B cell (primary cell): Measurements from ENCODE around the gene LDLRAD3. TPM values are rescaled to one million over a fixed set of nuclear protein-coding genes. Genes with fewer than 3 reads are reported as not detected.

Experiments
- ATAC-seq: fragments of 200-7000 bp; cut with Tn5 transposase; one replicate; pipeline ENCODE4 v1.10.0; 2021; ENCODE audit warnings: low read depth, mild to moderate bottlenecking, moderate number of reproducible peaks, moderate library complexity
- CTCF ChIA-PET: fragments of 350-600 bp; sonication (Branson Sonifier 250); formaldehyde crosslinking; loops from one replicate; lab custom pipeline; 2021; ENCODE audit warnings: antibody characterized with exemption, inconsistent platforms; lab: Charles Lee
- POLR2A ChIA-PET: fragments of 350-600 bp; sonication (Branson Sonifier 250); formaldehyde crosslinking; loops from one replicate; lab custom pipeline; 2021; ENCODE audit warnings: antibody characterized with exemption; lab: Charles Lee
- DNase-seq: peaks from one replicate; pipeline ENCODE4 v3.0.0; 2013
- H2AFZ ChIP-seq: 2 replicates; pipeline ENCODE4 v1.6.1; 2012; ENCODE audit warnings: mild to moderate bottlenecking, low read depth, low read length; ENCODE audit not compliant: insufficient read depth, poor library complexity, severe bottlenecking
- H3K27ac ChIP-seq, 2 donors: 1 replicate in 1 of 2; 2 replicates in 1 of 2; pipeline ENCODE4 v1.5.1; 2012 to 2013; ENCODE audit warnings: low read length in 2 of 2, mild to moderate bottlenecking in 2 of 2, moderate library complexity in 1 of 2
- H3K27me3 ChIP-seq, 4 experiments: fragments of 200-600 bp in 1 of 4; sonication (generic) in 1 of 4; replicated peaks in 1 of 4; 1 replicate in 2 of 4; 2 replicates in 2 of 4; pipeline versions ENCODE4 v1.6.1 to v1.7.0; 2013 to 2016; ENCODE audit warnings: low read length in 3 of 4, mild to moderate bottlenecking in 2 of 4, mixed read lengths in 1 of 4, moderate library complexity in 1 of 4; ENCODE audit not compliant: insufficient read depth in 4 of 4, control insufficient read depth in 3 of 4; ENCODE audit errors: control extremely low read depth in 1 of 4
- H3K36me3 ChIP-seq, 2 experiments: replicated peaks in 1 of 2; 1 replicate in 1 of 2; 2 replicates in 1 of 2; pipeline versions ENCODE4 v1.6.1 to v1.7.1; 2013; ENCODE audit warnings: low read length in 1 of 2; ENCODE audit not compliant: insufficient read depth in 2 of 2, control insufficient read depth in 1 of 2; ENCODE audit errors: control extremely low read depth in 1 of 2, extremely low read depth in 1 of 2
- H3K4me1 ChIP-seq, 2 donors: fragments of 200-600 bp in 1 of 2; sonication (generic) in 1 of 2; 1 replicate in 1 of 2; 2 replicates in 1 of 2; pipeline versions ENCODE4 v1.5.1 to v1.6.1; 2013 to 2017; ENCODE audit warnings: low read length in 2 of 2; ENCODE audit not compliant: control insufficient read depth in 2 of 2, insufficient read depth in 2 of 2
- H3K4me2 ChIP-seq: replicated peaks from 2 replicates; pipeline ENCODE3; 2012; ENCODE audit warnings: mild to moderate bottlenecking, low read depth, low read length; ENCODE audit not compliant: poor library complexity, severe bottlenecking
- H3K4me3 ChIP-seq, 5 experiments: fragments of 200-600 bp in 1 of 5; sonication (generic) in 1 of 5; 1 replicate in 3 of 5; 2 replicates in 2 of 5; pipeline versions ENCODE4 v1.5.1 to v1.7.0; 2011 to 2016; ENCODE audit warnings: low read length in 4 of 5, mild to moderate bottlenecking in 4 of 5, low read depth in 2 of 5, control low read depth in 1 of 5, moderate library complexity in 1 of 5; ENCODE audit not compliant: insufficient read depth in 1 of 5; ENCODE audit errors: control extremely low read depth in 1 of 5, extremely low read depth in 1 of 5
- H3K79me2 ChIP-seq: fragments of 200-600 bp; sonication (generic); one replicate; pipeline ENCODE4 v1.6.0; 2016; ENCODE audit warnings: low read length; ENCODE audit not compliant: control insufficient read depth, insufficient read depth
- H3K9ac ChIP-seq: fragments of 200-600 bp; sonication (generic); 2 replicates; pipeline ENCODE4 v1.6.1; 2017; ENCODE audit warnings: mild to moderate bottlenecking, low read length, moderate library complexity
- H3K9me3 ChIP-seq, 3 donors: one replicate each; pipeline versions ENCODE4 v1.6.1 to v1.7.1; 2013; ENCODE audit warnings: low read length in 2 of 3; ENCODE audit not compliant: control insufficient read depth in 2 of 3, insufficient read depth in 1 of 3; ENCODE audit errors: control extremely low read depth in 1 of 3
- H4K20me1 ChIP-seq: 2 replicates; pipeline ENCODE4 v1.6.0; 2012; ENCODE audit warnings: mild to moderate bottlenecking, low read length; ENCODE audit not compliant: insufficient read depth, control insufficient read depth, poor library complexity, severe bottlenecking
- H3K27ac Mint-ChIP-seq: one replicate; pipeline ENCODE4 v1.8.0; 2021; ENCODE audit warnings: mixed read lengths
- H3K27me3 Mint-ChIP-seq: one replicate; pipeline ENCODE4 v1.8.0; 2021; ENCODE audit warnings: mixed read lengths
- H3K4me1 Mint-ChIP-seq: one replicate; pipeline ENCODE4 v1.8.0; 2021; ENCODE audit warnings: mixed read lengths
- H3K4me3 Mint-ChIP-seq: one replicate; pipeline ENCODE4 v1.8.0; 2021; ENCODE audit warnings: mixed read lengths
- H3K9me3 Mint-ChIP-seq: one replicate; pipeline ENCODE4 v1.8.0; 2022; ENCODE audit warnings: mixed read lengths; ENCODE audit not compliant: insufficient read depth
- EZH2 ChIP-seq: IDR thresholded peaks from 2 replicates; pipeline ENCODE4 v1.6.1; 2012; ENCODE audit warnings: borderline replicate concordance, low read depth, mild to moderate bottlenecking, moderate library complexity, low read length; ENCODE audit not compliant: insufficient read depth, poor library complexity, severe bottlenecking
- WGBS: methylation state at CpG from one replicate; pipeline ENCODE4 v1.1.5; 2013; ENCODE audit warnings: missing lambda C conversion rate; ENCODE audit not compliant: insufficient coverage; 5-methylcytosine and 5-hydroxymethylcytosine counted together
- intact Hi-C: fragments of 100-400 bp; cut with micrococcal nuclease; formaldehyde crosslinking; loops from one replicate; pipeline ENCODE4 v1.10.0; 2022
- polyA plus RNA-seq: library from polyadenylated mRNA; depleted of rRNA; stranded (reverse); fragments of >200 nt; gene quantifications from 2 replicates; pipeline ENCODE4 v1.2.3, GENCODE V29; 2012
- total RNA-seq, 2 donors: library from RNA; stranded (reverse); fragments of 120-200 nt in 1 of 2; gene quantifications; 1 replicate in 1 of 2; 2 replicates in 1 of 2; pipeline versions ENCODE4 v1.2.3 to v1.2.4, GENCODE V29; 2013 to 2022
- TF ChIP-seq, protein P1 (sequence below): fragments of 200-600 bp; IDR thresholded peaks from one replicate; pipeline ENCODE4 v1.8.0; 2022; ENCODE audit warnings: antibody characterized with exemption, mild to moderate bottlenecking

The LDLRAD3 gene
- total and polyA plus RNA-seq, 2 donors (not counting 1 experiment from before 2014, with no cell fraction given) = 0.01 TPM; not detected in 1

DNA sequence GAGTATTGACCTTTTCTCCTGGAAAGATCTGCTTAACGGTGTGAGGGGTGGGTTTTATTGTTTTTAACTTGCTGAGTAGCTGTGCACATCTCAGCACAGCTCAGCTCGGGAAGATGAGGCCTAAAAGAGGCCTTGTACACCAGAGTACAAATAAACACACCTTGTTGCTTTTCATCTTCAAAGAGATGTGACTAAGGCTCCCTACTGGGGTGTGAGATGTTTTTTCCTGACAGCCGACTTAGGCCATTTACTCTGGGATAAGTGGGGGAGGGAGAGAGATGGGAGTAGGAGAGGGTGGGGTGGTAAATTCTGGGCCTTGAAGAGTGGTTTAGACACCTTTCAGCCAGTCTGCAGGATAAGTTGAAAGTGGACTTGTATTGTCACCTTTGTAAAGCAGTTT lies 2.9 kb downstream of the LDLRAD3 start:
- no peak for DNase-seq
- H3K79me2 ChIP-seq = no peaks in the 10 kb centered on the region
- peaks cover 57% of the 10 kb centered on the region for H3K27me3 Mint-ChIP-seq
- H3K9ac ChIP-seq = no peak overlapping the region
- no peak overlapping the region for H3K27ac ChIP-seq
- H3K4me2 ChIP-seq = no peak overlapping the region
- H2AFZ ChIP-seq = no peak overlapping the region
- CTCF ChIA-PET = no interaction called here
- no peaks in the 10 kb centered on the region for H4K20me1 ChIP-seq
- intact Hi-C loops = no loop called here
- no peaks in the 10 kb centered on the region for H3K36me3 ChIP-seq
- peaks cover 10% of the 10 kb centered on the region for H3K4me1 Mint-ChIP-seq
- ATAC-seq = no peak
- H3K4me3 Mint-ChIP-seq = no peak overlapping the region
- no peaks in the 10 kb centered on the region for H3K9me3 ChIP-seq
- peaks cover 0 to 19% (median 11%) of the 10 kb centered on the region in 4 experiments for H3K27me3 ChIP-seq
- no peak overlapping the region for H3K4me3 ChIP-seq
- WGBS = 92% methylated on average over 1 of the region's 3 CpGs
- no peak for TF ChIP-seq EZH2
- POLR2A ChIA-PET = no interaction called here
- H3K4me1 ChIP-seq = peaks cover 6 to 12% of the 10 kb centered on the region in 2 donors
- no peaks in the 10 kb centered on the region for H3K9me3 Mint-ChIP-seq
- H3K27ac Mint-ChIP-seq = no peak overlapping the region

DNA sequence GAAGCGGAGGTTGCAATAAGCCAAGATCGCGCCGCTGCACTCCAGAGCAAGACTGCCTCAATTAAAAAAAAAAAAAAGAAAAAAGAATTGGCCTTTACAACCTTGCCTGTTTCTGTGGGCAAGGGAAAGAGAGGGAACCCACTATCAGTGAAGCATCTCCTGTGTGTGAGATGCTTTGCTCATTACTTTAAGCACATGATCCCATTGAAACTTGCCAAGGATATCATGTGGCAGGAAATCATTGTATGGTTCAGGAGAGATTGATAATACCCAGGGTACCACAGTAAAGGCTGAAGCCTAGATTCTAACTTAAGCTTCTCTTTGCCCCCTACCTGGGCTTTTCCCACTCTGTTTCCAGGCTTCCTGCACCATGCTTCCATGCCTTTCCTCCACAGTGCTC lies 3.6 kb downstream of the LDLRAD3 start:
- Histone ChIP-seq H3K4me1 (peaks cover 6 to 12% of the 10 kb centered on the region in 2 donors), H3K9me3 (no peaks in the 10 kb centered on the region), H4K20me1 (no peaks in the 10 kb centered on the region), H3K4me3 (no peak overlapping the region), H3K79me2 (no peaks in the 10 kb centered on the region), H3K27ac (no peak overlapping the region), H3K27me3 (peaks cover 0 to 14% (median 9%) of the 10 kb centered on the region in 4 experiments), H2AFZ (no peak overlapping the region), H3K9ac (no peak overlapping the region), H3K4me2 (no peak overlapping the region), H3K36me3 (no peaks in the 10 kb centered on the region)
- WGBS = 100% methylated on average over 1 of the region's 4 CpGs
- no peaks in the 10 kb centered on the region for H3K9me3 Mint-ChIP-seq
- no peak for TF ChIP-seq EZH2
- TF ChIP-seq, protein P1, sequence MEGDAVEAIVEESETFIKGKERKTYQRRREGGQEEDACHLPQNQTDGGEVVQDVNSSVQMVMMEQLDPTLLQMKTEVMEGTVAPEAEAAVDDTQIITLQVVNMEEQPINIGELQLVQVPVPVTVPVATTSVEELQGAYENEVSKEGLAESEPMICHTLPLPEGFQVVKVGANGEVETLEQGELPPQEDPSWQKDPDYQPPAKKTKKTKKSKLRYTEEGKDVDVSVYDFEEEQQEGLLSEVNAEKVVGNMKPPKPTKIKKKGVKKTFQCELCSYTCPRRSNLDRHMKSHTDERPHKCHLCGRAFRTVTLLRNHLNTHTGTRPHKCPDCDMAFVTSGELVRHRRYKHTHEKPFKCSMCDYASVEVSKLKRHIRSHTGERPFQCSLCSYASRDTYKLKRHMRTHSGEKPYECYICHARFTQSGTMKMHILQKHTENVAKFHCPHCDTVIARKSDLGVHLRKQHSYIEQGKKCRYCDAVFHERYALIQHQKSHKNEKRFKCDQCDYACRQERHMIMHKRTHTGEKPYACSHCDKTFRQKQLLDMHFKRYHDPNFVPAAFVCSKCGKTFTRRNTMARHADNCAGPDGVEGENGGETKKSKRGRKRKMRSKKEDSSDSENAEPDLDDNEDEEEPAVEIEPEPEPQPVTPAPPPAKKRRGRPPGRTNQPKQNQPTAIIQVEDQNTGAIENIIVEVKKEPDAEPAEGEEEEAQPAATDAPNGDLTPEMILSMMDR = no peak
- ATAC-seq (no peak), DNase-seq (no peak)
- H3K27me3 Mint-ChIP-seq = peaks cover 55% of the 10 kb centered on the region
- ChIA-PET POLR2A (no interaction called here), CTCF (no interaction called here)
- intact Hi-C loops = no loop called here
- peaks cover 10% of the 10 kb centered on the region for H3K4me1 Mint-ChIP-seq
- no peak overlapping the region for H3K4me3 Mint-ChIP-seq
- no peak overlapping the region for H3K27ac Mint-ChIP-seq
